ENCODE data around the gene TFR2. TPM values are rescaled to one million over a fixed set of nuclear protein-coding genes. Genes with fewer than 3 reads are reported as not detected.

Gene TFR2
- total and polyA plus RNA-seq, 9 of the 15 experiments (the other 6 are each of a cell fraction or from before 2014, with no cell fraction given) = 3.8 to 123 (median 51.1) TPM

GRCh38 chr7:100611983-100612729, 29.2 kb downstream of the TFR2 start, which contains the start of gene MOSPD3 (continued):
- TF ChIP-seq JUN (IDR thresholded peaks at IDR 0.05; ENCODE audit: borderline replicate concordance, low read depth, low read length) (peak; percentile 62; the same call in 1 of the 2 replicates), JUN (CRISPR knock-in tag; IDR thresholded peaks at IDR 0.05; ENCODE audit: borderline replicate concordance) (no peak), PHF21A (IDR thresholded peaks at IDR 0.05; ENCODE audit: borderline replicate concordance, low read depth) (no peak)

DNA sequence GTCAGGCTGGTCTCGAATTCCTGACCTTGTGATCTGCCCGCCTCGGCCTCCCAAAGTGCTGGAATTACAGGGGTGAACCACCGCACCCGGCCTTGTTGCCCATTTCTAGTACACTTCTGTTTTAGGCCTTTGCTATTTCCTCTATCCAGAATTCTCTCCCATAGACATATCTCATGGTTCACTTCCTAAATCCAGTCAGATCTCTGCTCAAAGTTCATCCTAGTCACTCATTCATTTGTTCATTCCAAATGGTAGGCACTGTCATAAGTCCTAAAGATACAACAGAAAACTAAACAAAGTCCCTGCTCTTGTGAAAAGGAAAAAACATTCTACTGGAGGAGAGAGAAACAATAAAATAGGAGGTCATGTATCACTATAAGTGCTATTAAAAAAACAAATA, 31.4 kb downstream of the TFR2 start:
- H3K4me3 ChIP-seq = no peak overlapping the region
- ChIA-PET POLR2A (no interaction called here), CTCF (ENCODE audit: low intra/inter-chr PET ratio) (no interaction called here)
- intact Hi-C loops (cut with micrococcal nuclease) = no loop called here
- no TSS peak for BruUV-seq (replicated peaks)
- H3K36me3 ChIP-seq (ENCODE audit: control insufficient read depth, insufficient read depth, low read length) = peaks cover 3% of the 10 kb centered on the region; the same call in 1 of the 3 replicates
- H3K9me1 ChIP-seq (ENCODE audit: control insufficient read depth, insufficient read depth, low read length) = no peaks in the 10 kb centered on the region
- no peak overlapping the region for H2AFZ ChIP-seq (ENCODE audit: low read depth, low read length)
- FAIRE-seq (no peak), DNase-seq (ENCODE audit: extremely low read depth in 1 of 4, low spot score in 3 of 4) (no peak), ATAC-seq (no peak)
- no peaks in the 10 kb centered on the region for H3K27me3 ChIP-seq (ENCODE audit: control insufficient read depth in 2 of 2, insufficient read depth in 2 of 2, low read length in 2 of 2)
- H3K4me1 ChIP-seq (replicated peaks in 1 of 2; ENCODE audit: control insufficient read depth in 2 of 2, insufficient read depth in 2 of 2, low read length in 2 of 2) = peaks cover 23 to 42% of the 10 kb centered on the region in 2 experiments; a peak in 3 of 5 replicates
- in situ Hi-C loops (cut with MboI) = no loop called here
- no peaks in the 10 kb centered on the region for H4K20me1 ChIP-seq (replicated peaks; ENCODE audit: control insufficient read depth, insufficient read depth, low read length)
- TF ChIP-seq, protein P1, sequence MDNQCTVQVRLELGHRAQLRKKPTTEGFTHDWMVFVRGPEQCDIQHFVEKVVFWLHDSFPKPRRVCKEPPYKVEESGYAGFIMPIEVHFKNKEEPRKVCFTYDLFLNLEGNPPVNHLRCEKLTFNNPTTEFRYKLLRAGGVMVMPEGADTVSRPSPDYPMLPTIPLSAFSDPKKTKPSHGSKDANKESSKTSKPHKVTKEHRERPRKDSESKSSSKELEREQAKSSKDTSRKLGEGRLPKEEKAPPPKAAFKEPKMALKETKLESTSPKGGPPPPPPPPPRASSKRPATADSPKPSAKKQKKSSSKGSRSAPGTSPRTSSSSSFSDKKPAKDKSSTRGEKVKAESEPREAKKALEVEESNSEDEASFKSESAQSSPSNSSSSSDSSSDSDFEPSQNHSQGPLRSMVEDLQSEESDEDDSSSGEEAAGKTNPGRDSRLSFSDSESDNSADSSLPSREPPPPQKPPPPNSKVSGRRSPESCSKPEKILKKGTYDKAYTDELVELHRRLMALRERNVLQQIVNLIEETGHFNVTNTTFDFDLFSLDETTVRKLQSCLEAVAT (IDR thresholded peaks at IDR 0.05) = no peak
- TF ChIP-seq POLR2A (conservative IDR thresholded peaks at IDR 0.05) (no peak), TSC22D4 (tag; IDR thresholded peaks at IDR 0.05) (no peak), ZNF778 (CRISPR knock-in tag; IDR thresholded peaks at IDR 0.05) (no peak), HDGF (IDR thresholded peaks at IDR 0.05) (no peak)
- TF ChIP-seq, protein P2, sequence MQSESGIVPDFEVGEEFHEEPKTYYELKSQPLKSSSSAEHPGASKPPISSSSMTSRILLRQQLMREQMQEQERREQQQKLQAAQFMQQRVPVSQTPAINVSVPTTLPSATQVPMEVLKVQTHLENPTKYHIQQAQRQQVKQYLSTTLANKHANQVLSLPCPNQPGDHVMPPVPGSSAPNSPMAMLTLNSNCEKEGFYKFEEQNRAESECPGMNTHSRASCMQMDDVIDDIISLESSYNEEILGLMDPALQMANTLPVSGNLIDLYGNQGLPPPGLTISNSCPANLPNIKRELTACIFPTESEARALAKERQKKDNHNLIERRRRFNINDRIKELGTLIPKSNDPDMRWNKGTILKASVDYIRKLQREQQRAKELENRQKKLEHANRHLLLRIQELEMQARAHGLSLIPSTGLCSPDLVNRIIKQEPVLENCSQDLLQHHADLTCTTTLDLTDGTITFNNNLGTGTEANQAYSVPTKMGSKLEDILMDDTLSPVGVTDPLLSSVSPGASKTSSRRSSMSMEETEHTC (IDR thresholded peaks at IDR 0.05) = no peak
- peaks cover 9% of the 10 kb centered on the region; the same call in 2 of the 3 replicates for H3K79me2 ChIP-seq (ENCODE audit: control insufficient read depth, insufficient read depth, low read length)
- WGBS (ENCODE audit: insufficient coverage, low coverage, missing lambda C conversion rate) = 84% methylated on average over 5 of the region's 5 CpGs
- H3K4me2 ChIP-seq (ENCODE audit: insufficient read depth, low read length) = no peak overlapping the region
- H3K9ac ChIP-seq (ENCODE audit: insufficient read depth in 1 of 2, low read depth in 2 of 2, low read length in 2 of 2) = no peak overlapping the region
- no peaks in the 10 kb centered on the region for H3K9me3 ChIP-seq (replicated peaks; ENCODE audit: control insufficient read depth, insufficient read depth, low read depth, low read length)
- H3K27ac ChIP-seq (ENCODE audit: extremely low read depth, low read depth, low read length) = no peak overlapping the region

Data from K562 (cell line).